ENCODE measurements around the gene PITPNM3.
"Not testable (repeated sequence)": the region's sequence is repeated elsewhere in the genome, so short reads cannot be mapped to it uniquely, and the experiment has no call there.

Gene PITPNM3

GRCh38 chr17:6497496-6498221 is 58.7 kb downstream of the PITPNM3 start:
- no peak for DNase-seq

GRCh38 chr17:6496640-6497441 is 59.5 kb downstream of the PITPNM3 start:
- DNase-seq, result no peak

GRCh38 chr17:6496116-6496481 is 60.3 kb downstream of the PITPNM3 start:
- no peak for DNase-seq

DNA sequence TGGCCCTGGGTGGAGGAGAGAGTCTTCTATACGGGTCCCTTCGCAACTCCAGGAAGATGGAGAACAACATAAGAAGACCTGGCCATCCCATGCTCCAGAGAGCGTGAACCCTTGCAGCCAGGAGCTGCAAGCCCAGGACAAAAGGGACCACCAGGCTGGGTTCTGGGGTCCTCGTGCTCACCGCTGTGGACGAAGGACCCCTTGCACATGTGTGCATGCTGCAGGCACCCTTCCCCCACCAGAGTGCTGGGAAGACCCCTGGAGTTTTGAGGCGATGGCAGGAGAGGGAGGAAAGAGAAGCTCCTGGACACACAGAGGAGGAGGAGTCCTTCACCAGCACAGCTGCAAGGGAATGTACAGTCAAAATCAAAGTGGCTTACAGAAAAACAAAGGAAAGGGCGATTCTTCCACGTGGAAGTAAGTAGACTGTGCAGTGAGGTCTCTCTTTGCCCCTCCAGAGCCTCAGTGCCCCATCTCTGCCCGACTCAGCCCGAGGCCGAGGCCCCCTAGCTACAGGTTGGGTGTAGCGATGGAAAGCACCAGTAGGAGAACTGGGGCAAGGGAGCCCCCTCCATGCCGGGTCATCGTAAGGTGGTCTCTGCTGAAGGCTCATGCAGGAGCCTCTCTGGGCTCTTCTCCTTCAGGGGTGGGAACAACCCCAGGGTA is 60.8 kb downstream of the PITPNM3 start:
- no peak for DNase-seq

GRCh38 chr17:6494239-6494941 is 62.0 kb downstream of the PITPNM3 start:
- no peak for DNase-seq

GRCh38 chr17:6492892-6493674 is 63.3 kb downstream of the PITPNM3 start:
- no peak for DNase-seq

DNA sequence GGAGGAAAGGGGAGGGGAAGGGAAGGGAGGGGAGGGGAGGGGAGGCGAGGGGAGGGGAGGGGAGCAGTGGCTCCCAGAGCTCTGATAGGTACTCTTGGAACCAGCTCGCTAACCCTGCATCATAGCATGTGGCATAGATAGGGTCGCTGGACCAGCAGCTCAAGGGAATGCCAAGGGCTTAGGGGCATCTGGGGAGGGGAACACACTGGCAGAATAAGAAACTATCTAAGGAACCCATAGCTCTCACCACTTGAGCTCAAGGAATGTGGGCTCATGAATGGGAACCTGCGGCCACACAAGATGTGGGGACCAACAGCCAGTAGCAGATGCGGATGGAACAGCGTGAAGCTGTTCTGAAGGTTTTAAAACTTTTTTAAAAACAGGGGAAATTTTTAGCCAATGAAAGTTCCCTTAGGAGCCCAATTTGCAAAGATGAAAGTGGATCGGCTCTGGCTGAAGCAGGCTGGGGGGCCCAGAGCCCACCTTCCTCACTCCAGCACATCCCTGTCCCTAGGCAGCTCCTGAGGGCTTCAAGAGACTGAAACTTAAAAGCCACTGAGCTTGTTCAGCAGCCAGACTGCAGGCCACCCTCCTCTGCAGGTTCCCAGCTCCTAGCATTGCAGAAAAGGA is 65.2 kb downstream of the PITPNM3 start:
- DNase-seq, result no peak

DNA sequence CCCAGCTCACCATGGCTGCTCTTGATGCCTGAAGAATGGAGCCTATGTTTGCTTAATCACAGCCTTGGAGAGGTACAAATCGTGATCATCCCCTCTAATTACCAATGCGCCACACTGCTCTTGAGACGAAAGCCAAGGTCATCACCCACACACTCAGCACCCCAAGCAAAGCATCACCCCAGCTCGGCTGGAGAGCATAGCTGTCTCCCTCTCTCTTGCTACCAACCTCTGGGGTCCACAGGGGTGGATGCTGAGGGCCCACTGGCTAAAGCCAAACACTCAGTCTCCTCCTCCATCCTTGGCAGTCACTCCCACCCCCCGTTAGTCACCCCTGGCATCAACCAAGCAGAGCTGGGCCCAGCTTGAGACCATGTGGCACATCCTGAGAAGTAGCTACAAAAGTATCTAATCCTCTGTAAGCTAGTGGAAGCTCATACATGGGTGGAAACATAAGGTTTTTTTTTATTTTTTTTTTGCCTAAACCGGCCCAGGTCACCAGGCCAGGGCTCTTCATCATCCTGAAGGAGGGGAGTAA is 67.3 kb downstream of the PITPNM3 start:
- DNase-seq, result no peak

DNA sequence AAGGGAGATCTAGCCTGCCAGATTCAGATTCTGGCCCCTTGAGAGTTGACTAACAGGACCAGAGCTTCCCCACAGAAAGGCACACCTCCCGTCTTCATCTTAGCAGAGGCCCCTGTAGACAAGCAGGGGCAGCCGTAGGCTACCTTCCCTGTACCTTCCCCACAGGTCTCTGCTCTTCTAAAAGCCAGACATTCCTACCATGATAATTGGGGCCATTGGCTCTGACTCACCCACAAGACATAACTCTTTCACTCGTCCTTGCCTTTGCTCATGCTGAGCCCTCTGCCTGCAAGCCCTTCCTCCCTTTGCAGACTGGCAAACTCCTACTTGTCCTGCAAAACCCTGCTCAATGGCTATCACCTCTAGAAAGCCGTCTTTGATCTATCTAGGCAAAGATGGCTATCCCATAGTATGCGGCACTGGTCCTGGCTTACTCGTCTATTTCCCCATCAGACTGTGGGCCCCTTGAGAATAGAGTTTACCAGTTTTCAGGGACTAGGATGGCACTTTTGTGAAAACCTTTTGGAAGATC is 68.3 kb downstream of the PITPNM3 start:
- no peak for DNase-seq

DNA sequence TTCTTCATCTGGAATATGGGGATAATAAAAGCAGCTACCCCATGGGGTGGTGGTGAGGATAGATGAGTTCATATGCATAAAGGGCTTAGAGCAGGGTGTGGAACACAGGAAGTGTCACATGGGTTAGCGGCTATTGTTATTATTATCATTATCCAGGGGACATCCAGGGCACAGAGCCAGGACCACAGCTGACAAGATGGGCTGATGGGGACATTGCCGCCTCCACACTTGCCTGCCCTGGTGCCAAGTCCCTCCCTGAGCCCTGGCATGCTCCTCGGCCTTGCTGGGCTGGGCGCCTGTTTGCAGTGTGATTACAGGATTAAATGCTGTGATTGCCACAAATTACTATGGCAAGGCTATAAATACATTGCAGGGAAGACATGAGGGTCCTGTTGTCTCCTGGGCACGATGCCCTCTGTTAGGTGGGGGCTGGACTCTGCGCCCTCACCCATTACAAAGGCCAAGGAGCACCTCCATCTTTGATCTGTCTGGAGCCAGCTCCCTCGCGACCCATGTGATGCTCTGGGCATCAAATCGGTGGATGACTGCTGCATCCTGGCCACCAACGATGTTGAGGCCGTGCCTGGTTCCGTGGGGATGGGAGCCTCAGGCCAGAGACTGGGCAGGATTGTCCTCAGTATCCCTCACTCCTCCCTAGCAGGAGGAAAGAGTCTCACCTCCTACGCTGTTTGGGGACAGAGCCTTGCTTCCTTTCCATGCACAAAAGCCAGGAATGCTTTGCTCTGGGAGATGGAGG is 68.9 kb downstream of the PITPNM3 start:
- no peak for DNase-seq

GRCh38 chr17:6485646-6486412 is 70.5 kb downstream of the PITPNM3 start:
- no peak for DNase-seq

- no peak for DNase-seq
Observed at GRCh38 chr17:6483507-6483906, 72.8 kb downstream of the PITPNM3 start.

DNA sequence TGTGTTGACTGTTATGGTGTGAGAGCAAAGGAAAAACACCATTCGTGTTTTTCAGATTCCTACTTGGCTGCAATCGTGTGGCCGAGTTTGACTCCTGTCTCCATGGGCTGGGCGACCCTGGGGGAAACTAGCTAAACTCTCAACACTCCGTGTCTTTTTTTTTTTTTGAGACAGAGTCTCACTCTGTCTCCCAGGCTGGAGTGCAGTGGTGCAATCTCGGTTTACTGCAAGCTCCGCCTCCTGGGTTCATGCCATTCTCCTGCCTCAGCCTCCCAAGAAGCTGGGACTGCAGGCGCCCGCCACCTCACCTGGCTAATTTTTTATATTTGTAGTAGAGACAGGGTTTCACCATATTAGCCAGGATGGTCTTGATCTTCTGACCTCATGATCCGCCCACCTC is 73.6 kb downstream of the PITPNM3 start:
- not testable (repeated sequence) for DNase-seq

- no peak for DNase-seq
Observed at GRCh38 chr17:6482105-6482455, 74.3 kb downstream of the PITPNM3 start.

- DNase-seq, result no peak
Observed at GRCh38 chr17:6480303-6480675, 76.1 kb downstream of the PITPNM3 start.

DNA sequence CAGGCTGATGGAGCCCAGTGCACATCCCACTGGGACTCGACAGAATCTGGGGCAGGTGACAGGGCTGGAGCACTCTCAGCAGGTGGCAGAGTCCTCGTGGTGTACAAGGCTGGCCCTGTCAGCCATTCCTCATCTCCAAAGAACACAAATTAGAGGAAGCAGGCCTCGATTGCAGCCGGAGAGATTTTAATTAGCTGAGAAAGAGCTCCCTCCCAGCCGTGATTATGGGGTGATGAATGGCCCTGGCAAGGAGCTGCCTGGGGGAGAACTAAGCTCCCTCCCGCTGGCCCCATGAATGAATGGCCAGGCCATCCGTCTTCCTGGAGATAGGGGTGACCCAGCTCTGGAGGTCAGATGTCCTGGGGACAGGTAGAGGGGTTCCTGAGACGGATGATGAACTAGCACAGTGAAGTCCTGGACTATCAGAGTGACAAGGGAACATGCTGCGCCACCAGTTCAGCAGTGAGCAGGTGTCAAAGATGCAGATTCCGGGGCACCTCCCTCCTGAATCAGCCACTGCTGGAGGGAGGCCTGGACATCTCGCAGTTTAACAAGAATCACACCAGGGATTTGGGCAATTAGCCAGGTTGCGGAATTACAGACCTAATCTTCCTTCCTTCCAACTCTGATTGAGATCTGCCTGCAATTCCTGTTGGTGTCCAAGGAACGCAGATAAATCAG is 76.6 kb downstream of the PITPNM3 start:
- no peak for DNase-seq

- DNase-seq, result no peak
Observed at GRCh38 chr17:6478486-6478885, 77.9 kb downstream of the PITPNM3 start.

DNA sequence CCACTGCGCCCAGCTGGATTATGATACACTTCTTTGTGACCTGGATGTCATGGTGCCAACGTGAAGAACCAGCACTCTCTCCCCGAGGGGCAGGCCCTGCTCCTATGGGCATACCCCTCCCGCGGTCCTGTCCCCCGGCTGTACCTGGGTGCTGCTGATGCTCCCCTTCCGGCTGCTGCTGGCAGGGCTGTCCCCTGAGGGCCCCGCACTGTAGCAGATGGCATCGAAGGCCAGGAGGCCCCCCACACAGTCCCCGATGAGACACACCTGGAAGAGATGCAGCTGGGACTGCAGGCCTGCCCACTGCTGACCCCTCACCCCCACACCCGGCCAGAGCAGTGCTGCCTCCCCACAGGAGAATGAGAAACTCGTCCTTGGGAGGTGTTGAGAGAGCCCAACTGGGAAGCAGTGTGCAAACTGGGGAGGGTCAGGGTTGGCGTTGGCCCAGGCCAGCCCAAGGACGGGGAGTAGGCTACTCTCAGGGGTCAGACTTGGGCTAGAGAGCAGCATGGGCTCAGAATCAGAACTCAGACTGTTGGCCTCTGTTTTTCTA is 78.4 kb downstream of the PITPNM3 start:
- no peak for DNase-seq

GRCh38 chr17:6476810-6477179 is 79.6 kb downstream of the PITPNM3 start:
- DNase-seq, result no peak
